Bronchial epithelial cell (primary cell): Measurements from ENCODE around the gene DLG3. TPM values are rescaled to one million over a fixed set of nuclear protein-coding genes. Genes with fewer than 3 reads are reported as not detected.

Experiments
- DNase-seq: peaks from one replicate; pipeline ENCODE4 v3.0.0-alpha.2; 2010; ENCODE audit warnings: low read depth
- FAIRE-seq: peaks from 2 replicates; lab custom pipeline; 2011; peaks lifted over from hg19 to GRCh38; lab: Jason Lieb, UNC
- H3K27me3 ChIP-seq: 2 replicates; pipeline ENCODE4 v1.5.1; 2011; ENCODE audit warnings: low read length; ENCODE audit not compliant: control insufficient read depth, insufficient read depth
- H3K36me3 ChIP-seq: 2 replicates; pipeline ENCODE4 v1.5.1; 2011; ENCODE audit warnings: low read length; ENCODE audit not compliant: control insufficient read depth, insufficient read depth
- H3K4me3 ChIP-seq: 2 replicates; pipeline ENCODE4 v1.5.1; 2011; ENCODE audit warnings: mild to moderate bottlenecking, low read depth, low read length, control low read depth
- CTCF ChIP-seq: IDR thresholded peaks from 2 replicates; pipeline ENCODE4 v1.5.1; 2011; ENCODE audit warnings: mild to moderate bottlenecking, moderate library complexity, low read length, control low read depth, inconsistent platforms; ENCODE audit not compliant: insufficient read depth, severe bottlenecking
- total RNA-seq: library from RNA; depleted of rRNA; stranded (reverse); fragments of >200 nt; gene quantifications from 2 replicates; pipeline ENCODE4 v1.2.1, GENCODE V29; 2014

DLG3 gene
- total RNA-seq, 1 donor from 2014 or later = 21.1 TPM

GRCh38 chrX:70552130-70552704 is 107.6 kb downstream of the DLG3 start:
- Histone ChIP-seq H3K4me3 (no peak overlapping the region), H3K36me3 (no peaks in the 10 kb centered on the region), H3K27me3 (no peaks in the 10 kb centered on the region)
- TF ChIP-seq CTCF = no peak
- FAIRE-seq (no peak), DNase-seq (no peak)

GRCh38 chrX:70553516-70553915 is 108.9 kb downstream of the DLG3 start:
- H3K36me3 ChIP-seq = no peaks in the 10 kb centered on the region
- FAIRE-seq (no peak), DNase-seq (peak; percentile 17)
- H3K27me3 ChIP-seq = no peaks in the 10 kb centered on the region
- H3K4me3 ChIP-seq = no peak overlapping the region
- no peak for TF ChIP-seq CTCF

GRCh38 chrX:70554081-70554480 is 109.4 kb downstream of the DLG3 start:
- no peak for FAIRE-seq
- no peaks in the 10 kb centered on the region for H3K27me3 ChIP-seq
- peak; percentile 4 for TF ChIP-seq CTCF
- H3K4me3 ChIP-seq = no peak overlapping the region
- H3K36me3 ChIP-seq = no peaks in the 10 kb centered on the region
- DNase-seq = peak; percentile 47

- H3K36me3 ChIP-seq = no peaks in the 10 kb centered on the region
- no peak overlapping the region for H3K4me3 ChIP-seq
- FAIRE-seq (no peak), DNase-seq (no peak)
- no peaks in the 10 kb centered on the region for H3K27me3 ChIP-seq
- TF ChIP-seq CTCF = no peak
Observed at GRCh38 chrX:70554523-70554922, 109.9 kb downstream of the DLG3 start.

GRCh38 chrX:70554948-70555347 is 110.3 kb downstream of the DLG3 start:
- no peak overlapping the region for H3K4me3 ChIP-seq
- H3K36me3 ChIP-seq = no peaks in the 10 kb centered on the region
- no peak for FAIRE-seq
- no peaks in the 10 kb centered on the region for H3K27me3 ChIP-seq
- DNase-seq = no peak
- no peak for TF ChIP-seq CTCF

Other genes with a start within 250 kb of the DLG3 start
- not detected in 2 replicates for gene AWAT1, start 210.2 kb upstream of the DLG3 start, total RNA-seq
- gene P2RY4, start 184.6 kb upstream of the DLG3 start, total RNA-seq = 0.13 TPM in 1 of 2 replicates, not detected in the other
- not detected in 2 replicates for gene ARR3, start 176.5 kb upstream of the DLG3 start, total RNA-seq
- gene RAB41, start 162.7 kb upstream of the DLG3 start, total RNA-seq = not detected in 2 replicates
- 18.7 and 31.0 TPM in 2 replicates for gene PDZD11, start 154.9 kb upstream of the DLG3 start, total RNA-seq
- 0.26 and 0.64 TPM in 2 replicates for gene KIF4A, start 154.7 kb upstream of the DLG3 start, total RNA-seq
- 0.51 TPM in 1 of 2 replicates, not detected in the other for gene GDPD2, start 21.5 kb upstream of the DLG3 start, total RNA-seq